ENCODE results near the gene IL20. TPM values are rescaled to one million over a fixed set of nuclear protein-coding genes. Genes with fewer than 3 reads are reported as not detected.

Gene IL20
- total RNA-seq, 1 experiment from 2014 or later = not detected

- Histone ChIP-seq H3K36me3 (ENCODE audit: control insufficient read depth, insufficient read depth, low read length) (no peaks in the 10 kb centered on the region), H3K4me3 (ENCODE audit: low read depth in 2 of 2, low read length in 2 of 2) (no peak overlapping the region), H3K9me3 (ENCODE audit: control insufficient read depth, insufficient read depth, low read depth, low read length) (no peaks in the 10 kb centered on the region), H3K27ac (ENCODE audit: low read length) (no peak overlapping the region), H3K4me1 (ENCODE audit: control insufficient read depth, insufficient read depth, low read length) (no peaks in the 10 kb centered on the region), H3K27me3 (ENCODE audit: control insufficient read depth, insufficient read depth, low read length) (peaks cover 31% of the 10 kb centered on the region)
- intact Hi-C loops (cut with micrococcal nuclease; ENCODE audit: unreplicated experiment) = no loop called here
- BruUV-seq (replicated peaks) = no TSS peak
- no peak for DNase-seq (ENCODE audit: low read depth, low spot score)
- no peak for ATAC-seq
- in situ Hi-C loops (cut with HindIII; ENCODE audit: low pct_unique_long_range_greater_than_20kb, low sequenced_read_pairs) = no loop called here
- ChIA-PET POLR2A (no interaction called here), CTCF (no interaction called here)
- TF ChIP-seq TCF7L2 (IDR thresholded peaks at IDR 0.05; ENCODE audit: low read depth, low read length) (no peak), SIN3A (IDR thresholded peaks at IDR 0.05; ENCODE audit: borderline replicate concordance, insufficient read depth, low read depth, low read length) (no peak), CTCF (IDR thresholded peaks at IDR 0.05) (no peak), REST (IDR thresholded peaks at IDR 0.05; ENCODE audit: insufficient read depth in 1 of 2, low read depth in 2 of 2, low read length in 1 of 2) (no peak), POLR2AphosphoS5 (IDR thresholded peaks at IDR 0.05; ENCODE audit: low read depth, low read length) (no peak)
These were observed 31.2 kb upstream of the IL20 start for GRCh38 chr1:206834217-206834616.

- no peaks in the 10 kb centered on the region for H3K36me3 ChIP-seq (ENCODE audit: control insufficient read depth, insufficient read depth, low read length)
- peaks cover 31% of the 10 kb centered on the region for H3K27me3 ChIP-seq (ENCODE audit: control insufficient read depth, insufficient read depth, low read length)
- no peaks in the 10 kb centered on the region for H3K4me1 ChIP-seq (ENCODE audit: control insufficient read depth, insufficient read depth, low read length)
- intact Hi-C loops (cut with micrococcal nuclease; ENCODE audit: unreplicated experiment) (no loop called here), in situ Hi-C loops (cut with HindIII; ENCODE audit: low pct_unique_long_range_greater_than_20kb, low sequenced_read_pairs) (no loop called here)
- no peak overlapping the region for H3K27ac ChIP-seq (ENCODE audit: low read length)
- TF ChIP-seq TCF7L2 (IDR thresholded peaks at IDR 0.05; ENCODE audit: low read depth, low read length) (no peak), REST (IDR thresholded peaks at IDR 0.05; ENCODE audit: insufficient read depth in 1 of 2, low read depth in 2 of 2, low read length in 1 of 2) (no peak), SIN3A (IDR thresholded peaks at IDR 0.05; ENCODE audit: borderline replicate concordance, insufficient read depth, low read depth, low read length) (no peak), POLR2AphosphoS5 (IDR thresholded peaks at IDR 0.05; ENCODE audit: low read depth, low read length) (no peak), CTCF (IDR thresholded peaks at IDR 0.05) (no peak)
- POLR2A ChIA-PET = no interaction called here
- BruUV-seq (replicated peaks) = no TSS peak
- CTCF ChIA-PET = no interaction called here
- H3K9me3 ChIP-seq (ENCODE audit: control insufficient read depth, insufficient read depth, low read depth, low read length) = no peaks in the 10 kb centered on the region
- DNase-seq (ENCODE audit: low read depth, low spot score) (no peak), ATAC-seq (no peak)
- no peak overlapping the region for H3K4me3 ChIP-seq (ENCODE audit: low read depth in 2 of 2, low read length in 2 of 2)
These were observed 30.7 kb upstream of the IL20 start for GRCh38 chr1:206834711-206835110.
